ELR (cell line): Measurements from ENCODE around the gene MDGA2.
"Not testable (repeated sequence)": the region's sequence is repeated elsewhere in the genome, so short reads cannot be mapped to it uniquely, and the experiment has no call there.

Experiments
- DNase-seq: peaks from one replicate; pipeline ENCODE4 v3.0.0-alpha.2; 2015; ENCODE audit warnings: low read depth

MDGA2 gene

GRCh38 chr14:47235619-47236018, 439.8 kb downstream of the MDGA2 start:
- no peak for DNase-seq

DNA sequence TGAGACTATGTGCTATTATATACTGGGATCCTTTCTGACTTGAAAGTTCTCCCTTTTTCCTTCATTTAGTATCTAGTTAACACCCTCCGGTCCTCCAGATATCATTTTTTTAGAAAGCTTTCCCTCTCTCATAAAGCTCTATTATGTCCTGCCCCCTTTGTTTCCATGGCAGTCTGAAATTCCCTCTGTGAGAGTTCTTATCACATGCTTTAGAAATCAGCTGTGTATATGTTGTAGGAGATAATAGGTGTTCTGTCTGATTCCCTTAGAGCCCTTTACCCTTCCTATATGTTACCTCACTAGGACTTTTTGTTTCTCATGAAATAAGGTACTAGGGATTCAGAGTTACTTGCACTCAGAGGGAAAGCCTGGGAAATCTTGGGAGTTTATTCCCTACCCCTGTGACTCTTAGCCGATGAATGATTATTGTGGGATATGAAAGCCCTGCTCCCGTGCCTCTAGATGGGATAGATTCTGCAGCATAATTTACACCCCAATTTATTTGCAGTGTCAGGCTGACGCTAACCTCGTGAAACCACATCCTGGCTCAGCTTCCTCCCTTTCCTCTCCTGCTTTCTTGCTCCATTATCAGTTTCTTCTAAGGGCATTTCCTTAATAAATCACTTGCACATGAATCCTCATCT, 448.4 kb downstream of the MDGA2 start:
- no peak for DNase-seq

DNA sequence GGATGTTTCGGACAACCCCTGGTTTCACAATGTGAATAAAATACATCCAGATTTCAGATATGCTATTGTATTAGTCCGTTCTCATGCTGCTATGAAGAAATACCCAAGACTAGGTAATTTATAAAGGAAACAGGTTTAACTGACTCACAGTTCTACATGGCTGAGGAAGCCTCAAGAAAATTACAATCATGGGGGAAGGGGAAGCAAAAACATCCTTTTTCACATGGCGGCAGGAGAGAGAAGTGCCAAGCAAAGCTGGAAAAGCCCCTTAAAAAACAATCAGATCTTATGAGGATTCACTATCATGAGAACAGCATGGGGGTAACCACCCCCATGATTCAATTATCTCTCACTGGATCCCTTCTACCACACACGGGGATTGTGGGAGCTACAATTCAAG, 451.7 kb downstream of the MDGA2 start:
- no peak for DNase-seq

- DNase-seq: no peak
Observed at GRCh38 chr14:47220096-47220495, 455.3 kb downstream of the MDGA2 start.

DNA sequence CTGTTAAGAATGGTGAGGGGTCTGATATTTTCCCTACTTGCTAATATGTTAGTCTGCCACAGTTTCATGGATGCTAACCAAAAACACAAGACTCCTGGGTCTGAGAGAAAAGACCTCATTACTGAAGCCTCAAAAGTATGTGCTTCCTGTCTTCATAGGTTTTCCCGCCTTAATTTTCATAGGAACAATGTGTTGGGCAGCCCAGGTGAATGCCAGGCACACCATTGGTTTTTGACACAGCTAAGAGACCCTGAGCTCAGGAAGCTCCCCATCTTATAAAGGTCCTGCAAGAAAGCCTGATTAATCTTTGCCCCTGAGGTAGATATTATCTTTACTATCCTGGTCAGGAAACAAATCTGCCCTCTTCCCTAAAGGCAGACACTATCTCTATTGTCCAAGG, 464.1 kb downstream of the MDGA2 start:
- DNase-seq: no peak

DNA sequence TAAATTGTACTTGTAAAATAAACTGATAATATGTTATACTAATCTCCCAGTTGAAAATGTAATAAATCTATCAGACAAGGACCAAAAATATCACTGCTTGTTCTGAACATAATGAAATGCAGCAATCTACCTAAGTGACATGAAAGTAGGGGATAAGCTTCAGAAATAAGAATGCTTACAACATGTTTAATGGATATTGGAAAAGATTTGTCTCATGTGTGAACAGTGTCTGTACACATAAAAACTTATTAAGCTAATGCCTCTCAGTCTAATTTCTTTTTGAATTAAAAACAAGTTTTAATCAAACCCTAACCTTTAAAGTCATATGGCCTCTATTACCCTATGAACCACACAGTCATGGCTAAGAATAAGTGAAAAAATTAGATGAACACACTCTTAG, 465.3 kb downstream of the MDGA2 start:
- no peak for DNase-seq

DNA sequence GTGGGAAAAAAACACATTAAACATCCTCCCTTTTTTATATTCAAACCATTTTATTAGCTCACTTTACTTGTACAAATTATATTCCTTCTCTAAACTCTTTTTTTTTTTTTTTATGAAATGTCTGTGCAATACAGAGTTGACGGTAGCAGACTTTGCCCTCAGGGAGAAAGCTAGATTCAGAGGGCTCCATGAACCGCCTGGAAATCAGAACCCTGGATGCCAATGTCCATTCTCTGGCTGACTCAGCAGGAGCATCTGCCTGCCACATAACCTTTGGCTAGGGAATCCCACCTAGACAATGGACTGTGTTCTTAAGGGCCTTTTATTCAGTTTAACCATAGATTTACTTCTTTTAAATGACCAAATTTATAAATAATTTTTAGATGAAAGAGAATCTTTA, 467.0 kb downstream of the MDGA2 start:
- no peak for DNase-seq

GRCh38 chr14:47207617-47208016, 467.8 kb downstream of the MDGA2 start:
- DNase-seq: no peak

DNA sequence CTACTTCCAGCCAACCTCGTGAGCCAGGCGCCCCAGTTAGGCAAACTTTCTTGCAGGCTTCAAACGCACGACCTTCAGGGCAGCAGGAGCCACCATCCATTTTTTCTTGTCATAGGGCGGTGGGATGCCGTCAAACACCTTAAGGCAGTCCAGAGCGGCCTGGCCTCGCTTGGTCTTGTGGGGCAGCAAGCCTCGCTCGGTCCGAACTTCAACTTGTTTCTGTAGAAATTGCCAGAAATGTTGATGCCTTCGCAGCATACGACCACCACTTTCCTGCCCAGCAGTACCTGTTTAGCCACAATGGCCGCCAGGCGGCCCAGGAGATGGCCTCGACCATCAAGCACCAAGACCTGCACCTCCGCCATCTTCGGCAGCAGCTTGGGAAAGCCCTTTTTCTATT, 474.7 kb downstream of the MDGA2 start:
- DNase-seq: no peak

DNA sequence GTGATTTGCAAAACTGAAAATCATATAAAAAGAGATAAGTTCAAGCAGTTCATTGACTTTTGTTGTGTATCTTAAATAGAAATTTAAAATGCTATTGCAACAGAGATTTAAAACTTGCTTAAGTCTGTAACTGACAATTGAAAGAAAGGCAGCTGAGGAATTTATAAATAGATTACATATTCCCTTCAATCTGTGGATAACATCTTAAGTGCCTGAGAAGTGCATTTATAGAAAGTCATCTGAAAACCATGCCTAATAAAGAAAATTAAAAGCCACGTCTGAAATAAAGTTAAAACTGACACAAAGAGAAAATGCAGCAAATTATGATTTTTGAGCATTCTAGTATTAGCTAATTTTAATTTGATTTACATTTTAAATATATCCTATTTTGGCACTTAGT, 479.8 kb downstream of the MDGA2 start:
- no peak for DNase-seq

DNA sequence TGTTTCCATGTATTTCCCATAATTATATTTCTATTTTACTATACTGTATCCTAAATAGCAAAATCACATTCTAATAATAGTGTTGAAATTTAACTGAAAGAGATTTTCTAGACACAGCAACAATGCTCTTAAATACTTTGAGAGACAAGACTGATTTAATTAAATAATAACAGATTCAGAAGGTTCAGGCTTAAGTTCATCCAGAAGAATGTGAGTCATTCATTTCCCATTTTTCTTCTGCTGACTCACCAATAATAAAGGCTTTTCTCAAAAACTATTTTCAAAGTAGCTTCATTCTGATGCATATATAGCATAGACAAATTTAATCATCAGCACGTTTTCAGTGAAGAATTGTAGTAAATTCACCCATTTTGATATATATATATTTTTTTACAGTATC, 481.4 kb downstream of the MDGA2 start:
- DNase-seq: no peak

DNA sequence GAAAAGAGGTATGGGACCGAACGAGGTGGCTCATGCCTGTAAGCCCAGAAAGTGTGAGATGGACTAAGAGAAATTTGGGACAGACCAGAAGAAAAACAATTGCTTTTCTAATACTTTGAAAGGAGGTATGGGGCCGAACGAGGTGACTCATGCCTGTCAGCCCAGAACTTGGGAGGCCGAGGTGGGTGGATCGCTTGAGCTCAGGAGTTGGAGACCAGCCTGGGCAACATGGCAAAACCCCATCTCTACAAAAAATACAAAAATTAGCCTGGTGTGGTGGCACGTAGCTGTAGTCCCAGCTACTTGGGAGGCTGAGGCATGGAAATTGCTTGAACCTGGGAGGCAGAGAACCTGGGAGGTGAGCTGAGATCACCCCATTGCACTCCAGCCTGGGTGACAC, 483.2 kb downstream of the MDGA2 start:
- DNase-seq: not testable (repeated sequence)

- no peak for DNase-seq
Observed at GRCh38 chr14:47191700-47192099, 483.7 kb downstream of the MDGA2 start.

- DNase-seq: no peak
Observed at GRCh38 chr14:47189911-47190484, 485.4 kb downstream of the MDGA2 start.

DNA sequence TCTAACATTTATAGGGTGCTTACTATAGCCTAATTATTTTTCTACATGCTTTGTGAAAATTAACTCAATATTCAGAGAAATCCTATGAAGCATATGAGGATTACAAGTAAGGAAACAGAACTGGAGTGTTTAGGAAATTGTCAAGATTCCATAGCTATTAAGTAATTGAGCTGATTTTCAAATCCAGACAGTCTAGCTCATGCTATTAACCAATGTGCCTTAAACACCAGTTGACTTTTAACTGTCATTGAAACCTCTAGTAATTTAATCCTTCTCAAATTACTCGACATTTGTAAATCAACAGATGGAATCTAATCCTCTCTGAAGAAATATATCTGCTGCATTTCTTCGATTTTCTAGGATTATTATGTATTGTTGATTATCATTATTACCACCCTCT, 488.9 kb downstream of the MDGA2 start:
- no peak for DNase-seq

GRCh38 chr14:47179906-47180305, 495.5 kb downstream of the MDGA2 start:
- DNase-seq: no peak

DNA sequence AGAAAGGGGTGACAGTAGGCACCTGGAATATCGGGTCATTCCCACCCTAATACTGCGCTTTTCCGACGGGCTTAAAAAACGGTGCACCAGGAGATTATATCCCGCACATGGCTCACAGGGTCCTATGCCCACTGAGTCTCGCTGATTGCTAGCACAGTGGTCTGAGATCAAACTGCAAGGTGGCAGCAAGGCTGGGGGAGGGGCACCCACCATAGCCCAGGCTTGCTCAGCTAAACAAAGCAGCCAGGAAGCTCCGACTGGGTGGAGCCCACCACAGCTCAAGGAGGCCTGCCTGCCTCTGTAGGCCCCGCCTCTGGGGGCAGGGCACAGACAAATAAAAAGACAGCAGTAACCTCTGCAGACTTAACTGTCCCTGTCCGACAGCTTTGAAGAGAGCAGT, 503.5 kb downstream of the MDGA2 start:
- not testable (repeated sequence) for DNase-seq

- no peak for DNase-seq
Observed at GRCh38 chr14:47167402-47167801, 508.0 kb downstream of the MDGA2 start.

DNA sequence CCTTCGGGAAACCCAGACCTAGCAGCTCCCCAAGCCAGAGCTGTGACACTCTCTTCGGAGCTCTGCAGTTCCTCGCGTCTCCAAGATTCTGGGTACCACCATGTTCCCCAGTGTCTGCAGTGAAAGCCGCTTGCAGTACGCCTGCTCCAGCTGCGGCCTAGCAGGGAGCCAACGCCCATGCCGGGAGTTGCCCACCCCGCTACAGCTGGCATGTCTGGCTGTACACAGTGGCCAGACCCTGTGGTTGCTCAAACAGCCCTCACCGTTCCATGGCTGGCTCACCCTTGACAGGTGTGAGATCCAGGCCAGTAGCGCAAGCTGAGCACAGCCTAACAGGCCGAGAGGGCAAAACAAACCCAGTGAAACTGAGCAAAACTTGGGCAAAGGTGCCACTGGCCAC, 520.0 kb downstream of the MDGA2 start:
- no peak for DNase-seq

- no peak for DNase-seq
Observed at GRCh38 chr14:47154276-47154797, 521.1 kb downstream of the MDGA2 start.

- no peak for DNase-seq
Observed at GRCh38 chr14:47153746-47154145, 521.7 kb downstream of the MDGA2 start.

DNA sequence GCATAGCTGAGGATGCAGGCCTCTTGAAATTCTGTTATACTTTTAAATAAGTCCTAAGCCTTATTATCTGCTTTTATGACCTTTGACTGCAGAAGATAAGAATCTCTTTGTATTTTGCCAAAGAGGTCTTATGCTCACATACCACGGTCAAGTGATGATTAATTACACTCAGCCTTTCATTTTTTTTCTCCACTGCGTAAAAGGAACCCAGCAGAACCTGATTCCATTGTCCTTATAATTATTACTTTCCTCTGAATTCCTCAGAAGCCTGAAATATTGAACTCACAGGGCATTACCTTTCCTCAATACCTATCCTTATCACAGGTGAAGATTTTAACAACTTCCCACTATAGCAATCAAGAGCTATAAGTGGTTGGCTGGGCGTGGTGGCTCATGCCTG, 525.1 kb downstream of the MDGA2 start:
- DNase-seq: no peak

GRCh38 chr14:47149326-47149725, 526.1 kb downstream of the MDGA2 start:
- no peak for DNase-seq

GRCh38 chr14:47148686-47149085, 526.7 kb downstream of the MDGA2 start:
- DNase-seq: no peak
